Activated CD8-positive, alpha-beta memory T cell treated with anti-CD3 and anti-CD28 coated beads, Interleukin-2, amount 50 U/mL, for 48 hours (primary cell): ENCODE data around the gene MICAL3.
"Not testable (repeated sequence)": the region's sequence is repeated elsewhere in the genome, so short reads cannot be mapped to it uniquely, and the experiment has no call there.

Source experiments
- DNase-seq: peaks from one replicate; pipeline ENCODE4 v3.0.0-alpha.2; 2020

The MICAL3 gene

DNA sequence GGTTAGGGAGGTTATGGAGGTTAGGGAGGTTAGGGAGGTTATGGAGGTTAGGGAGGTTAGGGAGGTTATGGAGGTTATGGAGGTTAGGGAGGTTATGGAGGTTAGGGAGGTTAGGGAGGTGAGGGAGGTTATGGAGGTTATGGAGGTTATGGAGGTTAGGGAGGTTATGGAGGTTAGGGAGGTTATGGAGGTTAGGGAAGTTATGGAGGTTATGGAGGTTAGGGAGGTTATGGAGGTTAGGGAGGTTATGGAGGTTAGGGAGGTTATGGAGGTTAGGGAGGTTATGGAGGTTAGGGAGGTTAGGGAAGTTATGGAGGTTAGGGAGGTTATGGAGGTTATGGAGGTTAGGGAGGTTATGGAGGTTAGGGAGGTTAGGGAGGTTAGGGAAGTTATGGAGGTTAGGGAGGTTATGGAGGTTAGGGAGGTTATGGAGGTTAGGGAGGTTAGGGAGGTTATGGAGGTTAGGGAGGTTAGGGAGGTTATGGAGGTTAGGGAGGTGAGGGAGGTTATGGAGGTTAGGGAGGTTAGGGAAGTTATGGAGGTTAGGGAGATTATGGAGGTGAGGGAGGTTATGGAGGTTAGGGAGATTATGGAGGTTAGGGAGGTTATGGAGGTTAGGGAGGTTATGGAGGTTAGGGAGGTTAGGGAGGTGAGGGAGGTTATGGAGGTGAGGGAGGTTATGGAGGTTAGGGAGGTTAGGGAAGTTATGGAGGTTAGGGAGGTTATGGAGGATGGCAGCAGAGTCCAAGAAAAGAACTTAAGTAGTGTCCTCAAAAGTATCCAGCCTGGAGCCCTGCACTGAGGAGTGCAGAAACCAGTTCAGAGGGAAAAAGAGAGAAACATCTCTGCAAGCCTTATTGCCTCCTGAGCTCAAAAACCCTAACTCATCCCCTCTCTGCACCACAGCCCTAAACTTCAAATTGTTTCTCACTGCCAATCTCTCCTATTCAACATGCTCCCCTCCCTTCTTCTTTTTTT lies 147.2 kb downstream of the MICAL3 start:
- DNase-seq: not testable (repeated sequence)

DNA sequence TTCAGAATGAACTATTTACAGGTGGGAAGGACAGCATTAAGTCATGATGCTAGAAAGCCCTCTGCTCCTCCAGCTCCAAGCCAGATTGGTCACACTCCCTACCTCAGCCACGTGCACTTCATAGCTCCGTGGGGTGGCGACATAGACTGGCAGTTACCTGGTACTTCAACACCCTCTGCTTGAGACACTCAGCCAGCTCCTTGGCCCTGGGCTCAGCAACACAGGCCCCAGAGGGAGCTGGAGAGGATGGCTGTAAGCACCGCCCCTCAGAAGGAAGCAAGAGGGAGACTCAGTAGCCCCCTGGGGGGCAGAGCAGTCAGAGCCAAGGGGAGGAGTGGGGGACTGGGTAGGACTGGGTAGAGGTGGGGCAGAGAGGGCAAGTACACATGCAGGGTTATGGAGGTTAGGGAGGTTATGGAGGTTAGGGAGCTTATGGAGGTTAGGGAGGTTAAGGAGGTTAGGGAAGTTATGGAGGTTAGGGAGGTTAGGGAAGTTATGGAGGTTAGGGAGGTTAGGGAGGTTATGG lies 148.0 kb downstream of the MICAL3 start:
- DNase-seq: no peak

DNA sequence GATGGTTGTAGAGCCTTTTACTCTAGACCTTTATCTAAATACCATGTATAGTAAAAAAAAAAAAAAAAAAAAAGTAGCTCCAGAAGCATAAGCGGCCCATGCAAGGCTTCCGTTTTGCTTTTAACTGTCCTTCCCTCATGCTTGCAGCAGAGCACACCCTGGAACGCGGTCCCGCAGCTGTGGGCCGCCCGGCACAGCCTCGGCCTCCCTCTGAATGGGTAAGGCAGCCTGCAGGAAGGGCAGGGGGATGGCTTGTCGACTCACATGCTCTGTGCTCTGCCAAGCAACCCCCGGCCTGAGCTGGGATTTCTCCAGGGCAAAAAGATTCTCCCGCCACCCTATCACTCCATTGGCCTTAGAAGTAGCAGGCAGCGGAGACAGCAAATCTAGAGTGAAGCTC lies 148.7 kb downstream of the MICAL3 start:
- DNase-seq: no peak

DNA sequence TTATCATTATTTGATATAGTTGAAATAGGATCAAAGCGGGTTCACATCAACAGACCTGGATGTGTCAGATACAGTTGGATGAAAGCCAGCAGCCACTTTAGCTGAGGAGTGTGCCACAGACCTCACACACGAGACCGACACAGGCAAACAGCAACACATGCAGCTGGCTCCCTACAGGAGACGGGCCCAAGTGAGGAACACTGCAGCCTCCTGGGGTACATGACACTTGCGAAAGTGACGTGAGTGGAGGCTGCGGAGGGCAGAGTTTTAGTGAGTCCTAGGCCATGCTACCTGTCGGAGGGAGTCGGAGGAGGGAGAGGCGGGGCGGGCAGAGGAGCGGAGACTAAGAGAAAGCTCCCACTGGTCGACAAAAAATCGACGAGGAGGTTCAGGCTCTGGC lies 149.2 kb downstream of the MICAL3 start:
- DNase-seq: no peak

DNA sequence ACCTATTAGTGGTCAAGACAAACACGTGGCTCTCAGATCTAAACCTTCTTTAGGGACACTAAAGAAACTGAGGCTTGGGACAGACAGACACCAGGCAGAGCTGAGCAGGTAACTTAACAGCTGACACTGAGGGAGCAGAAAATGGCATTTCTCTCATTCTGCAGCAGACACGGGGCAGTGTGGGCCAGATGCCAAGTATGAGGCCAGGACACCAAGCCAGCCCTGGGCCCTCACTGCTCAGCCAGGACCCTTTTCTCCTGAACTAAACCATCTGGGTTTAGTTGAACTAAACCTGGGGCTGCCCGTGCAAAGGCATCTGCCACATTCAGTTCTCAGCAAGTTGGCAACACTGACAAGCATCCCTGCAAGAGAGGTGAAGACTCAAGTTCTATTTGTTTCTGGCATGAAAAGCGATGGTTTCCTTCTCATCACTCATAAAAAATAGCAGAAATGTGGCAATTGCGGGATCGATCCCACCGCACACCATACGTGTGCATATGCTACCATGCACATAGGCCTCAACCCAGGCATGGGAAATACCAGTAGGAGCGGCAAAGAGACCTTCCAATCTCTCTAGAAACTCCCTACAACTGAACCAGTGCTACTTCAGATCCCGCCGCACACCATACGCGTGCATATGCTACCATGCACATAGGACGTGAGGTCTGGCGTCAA lies 150.0 kb downstream of the MICAL3 start:
- no peak for DNase-seq

DNA sequence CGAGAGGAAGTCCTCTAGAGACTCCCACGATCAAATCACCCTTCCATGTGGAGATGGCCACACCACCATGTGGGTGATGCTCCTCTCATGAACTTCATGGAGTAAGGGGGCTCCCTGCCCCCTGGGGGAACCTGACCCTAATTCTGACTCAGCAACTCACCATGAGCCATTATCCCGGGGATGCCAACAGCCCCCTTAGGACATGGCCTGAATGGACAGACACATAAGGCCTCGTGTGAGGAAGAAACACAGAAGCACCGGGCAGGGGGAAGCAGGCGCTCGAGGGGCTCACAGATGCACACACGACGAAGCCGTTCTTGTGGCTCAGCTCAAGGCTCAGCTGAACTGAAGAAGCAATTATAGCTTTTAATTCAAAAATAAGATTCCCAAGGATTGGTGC lies 150.6 kb downstream of the MICAL3 start:
- no peak for DNase-seq

DNA sequence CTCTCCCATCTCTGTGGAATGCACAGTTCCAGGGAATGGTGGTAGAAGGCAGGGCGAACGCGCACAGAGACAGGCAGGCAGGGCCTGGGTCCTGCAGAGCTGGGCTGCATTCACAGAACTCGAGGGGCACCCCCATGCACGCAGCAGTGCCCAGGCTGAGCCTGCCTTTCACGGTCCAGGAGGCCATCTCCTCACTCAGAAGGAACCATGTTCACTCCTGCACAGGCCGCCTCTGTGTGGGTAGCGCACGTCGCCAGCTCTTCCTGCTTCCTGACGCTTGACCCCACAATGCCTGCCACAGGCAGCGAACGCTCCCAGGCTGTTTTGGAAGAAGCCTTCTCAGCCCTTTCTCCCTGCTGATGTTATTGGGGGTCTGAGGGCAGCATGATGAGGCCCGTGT lies 151.2 kb downstream of the MICAL3 start:
- DNase-seq: no peak

DNA sequence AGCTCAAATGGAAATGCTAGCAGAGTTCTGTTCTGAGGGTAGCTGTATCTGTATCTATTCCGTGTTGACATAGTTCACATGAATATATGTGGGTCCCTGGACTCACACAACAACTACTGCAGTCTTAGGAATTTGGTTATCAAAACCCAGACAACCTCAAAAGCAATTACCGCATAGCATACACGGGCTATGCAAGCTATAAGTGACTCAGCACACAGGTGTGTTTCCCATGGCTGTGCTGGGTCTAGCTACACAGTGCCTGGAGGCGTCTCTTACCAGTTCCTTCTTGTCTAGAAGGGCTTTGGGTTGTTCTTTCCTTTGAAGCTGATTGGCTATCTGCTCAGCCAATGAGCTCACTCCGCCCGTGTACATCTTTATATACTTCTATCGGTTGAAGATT lies 151.9 kb downstream of the MICAL3 start:
- no peak for DNase-seq

DNA sequence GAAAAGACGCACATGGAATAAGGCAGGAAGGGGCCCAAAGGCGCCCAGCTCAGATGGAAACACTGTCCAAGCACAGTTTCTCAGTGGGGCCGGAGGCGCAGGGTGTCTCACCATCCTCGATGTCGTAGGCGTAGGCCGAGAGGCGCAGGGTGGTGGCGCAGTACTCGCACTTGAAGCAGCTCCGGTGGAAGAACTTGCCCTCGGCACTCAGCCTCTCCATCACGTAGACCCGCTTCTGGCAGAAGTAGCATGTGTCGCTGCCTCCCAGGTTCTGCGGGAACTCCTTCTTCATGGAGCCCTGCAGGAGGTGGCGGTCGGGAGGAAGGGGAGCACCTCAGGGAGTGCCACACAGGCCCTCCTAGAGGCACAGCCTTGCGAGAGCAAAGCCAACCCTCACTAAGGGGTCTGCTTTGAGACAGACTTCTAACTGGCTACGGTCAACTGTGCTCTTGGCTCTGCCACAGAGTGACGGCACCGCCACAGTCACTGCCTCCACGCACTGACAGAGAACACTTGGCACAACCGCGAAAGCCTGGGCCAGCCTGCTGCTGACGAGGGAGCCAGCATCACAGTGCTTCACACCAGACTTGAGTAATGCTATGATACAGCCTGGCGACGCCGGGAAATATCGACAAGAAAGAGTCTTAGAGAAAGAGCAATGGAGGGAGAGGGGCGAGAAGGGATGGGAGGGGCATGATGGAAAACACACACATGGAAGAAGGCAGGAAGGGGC lies 152.5 kb downstream of the MICAL3 start:
- no peak for DNase-seq

DNA sequence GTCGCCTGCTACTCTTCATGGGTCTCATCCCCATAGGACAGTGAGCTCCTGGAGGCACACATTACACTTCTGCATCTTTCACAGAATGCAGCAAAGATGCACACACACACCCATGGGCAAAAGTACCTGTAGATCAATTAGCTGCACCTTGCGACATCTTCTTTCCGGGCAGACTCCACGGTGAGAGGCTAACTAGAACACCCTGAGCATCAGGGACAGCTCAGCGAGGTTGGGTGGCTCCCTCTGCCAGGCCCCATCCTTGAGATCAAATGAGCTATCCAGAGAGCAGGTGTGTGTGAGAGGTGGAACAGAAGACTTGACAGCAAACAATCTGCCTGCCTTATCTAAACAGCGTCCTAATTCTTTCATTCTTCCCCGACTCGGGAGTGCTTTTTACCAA lies 154.0 kb downstream of the MICAL3 start:
- DNase-seq: no peak

DNA sequence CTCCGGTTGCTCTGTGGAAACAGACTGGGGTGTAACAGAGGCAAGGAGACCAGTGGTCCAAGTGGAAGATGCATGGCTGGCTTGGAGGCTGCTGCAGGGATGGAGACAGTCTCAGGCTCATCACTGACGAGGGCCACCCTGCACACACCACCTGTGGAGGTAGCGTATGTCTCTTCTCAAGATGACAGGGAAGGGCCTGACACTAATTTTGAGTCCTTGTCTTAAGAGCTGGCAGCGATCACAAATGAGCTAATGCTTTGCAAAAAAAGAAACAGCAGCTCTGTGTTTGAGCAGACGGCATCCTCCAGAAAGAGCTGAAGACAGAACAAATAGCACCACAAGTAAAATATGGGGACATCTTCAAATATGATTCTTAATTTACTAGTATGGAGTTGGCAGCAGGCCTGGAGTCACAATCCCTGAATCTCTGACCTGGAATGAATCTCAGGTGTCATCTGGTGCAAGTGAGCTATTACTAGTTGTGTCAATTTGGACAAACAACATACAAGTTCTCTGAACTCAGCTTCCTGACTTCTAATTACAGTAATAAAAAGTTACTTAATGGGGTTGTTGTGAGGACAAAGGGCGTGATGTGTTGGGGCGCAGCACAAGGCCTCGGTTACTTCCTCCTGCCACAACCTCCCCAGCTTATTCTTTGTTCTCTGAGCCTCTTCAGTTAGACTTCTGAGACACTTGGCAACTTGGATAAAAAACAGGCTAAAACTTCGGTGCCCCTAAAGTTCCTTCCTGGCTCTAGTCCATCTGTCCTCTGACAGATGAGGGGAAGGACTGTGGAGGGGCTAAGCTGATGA lies 154.9 kb downstream of the MICAL3 start:
- DNase-seq: no peak

DNA sequence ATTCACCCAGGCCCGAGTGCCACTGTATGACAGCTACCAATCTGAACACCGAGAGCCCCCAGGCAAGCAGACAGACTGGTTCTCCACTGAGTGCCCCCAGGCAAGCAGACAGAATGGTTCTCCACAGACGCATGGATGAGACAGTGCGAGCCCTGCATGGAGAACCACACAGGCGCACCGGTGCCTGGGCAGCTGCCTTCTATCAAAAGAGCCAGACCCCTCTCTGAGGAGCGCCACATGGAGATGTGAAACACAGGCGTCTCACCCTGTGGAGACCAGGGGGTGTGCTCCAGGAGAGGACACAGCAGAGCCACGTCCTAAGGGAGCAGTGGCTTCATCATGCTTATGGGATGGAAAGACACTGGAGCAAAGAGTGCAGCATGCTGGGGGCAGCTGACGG lies 155.6 kb downstream of the MICAL3 start:
- DNase-seq: no peak

DNA sequence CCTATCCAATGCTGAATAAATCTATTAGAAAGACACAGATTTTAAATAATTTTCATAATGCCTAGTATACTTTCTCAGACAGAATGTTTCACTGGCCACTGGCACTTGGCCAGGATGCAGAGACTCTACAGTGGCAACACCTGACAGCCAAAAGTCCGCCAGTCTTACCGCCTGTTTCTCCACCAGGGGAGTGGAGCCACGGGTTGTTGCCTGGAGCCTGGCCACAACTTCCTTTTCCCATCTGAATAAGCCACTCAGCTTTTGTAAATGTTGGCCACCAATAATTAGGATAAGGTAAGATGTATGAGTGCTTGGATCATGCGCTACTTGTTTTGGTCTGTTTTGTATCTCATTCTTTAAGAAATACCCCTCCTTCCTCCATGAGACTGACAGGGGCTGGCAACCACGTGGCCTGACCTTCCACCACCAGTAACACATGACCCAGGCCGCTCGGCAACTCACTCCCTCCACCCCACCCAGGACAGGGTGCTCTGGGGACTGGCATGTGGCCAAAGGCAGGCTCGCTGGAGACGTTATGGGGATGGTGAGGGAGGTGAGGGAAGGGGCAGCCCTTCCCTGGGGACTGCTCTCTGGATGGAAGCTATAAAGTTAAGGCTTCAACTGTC lies 157.1 kb downstream of the MICAL3 start:
- no peak for DNase-seq

DNA sequence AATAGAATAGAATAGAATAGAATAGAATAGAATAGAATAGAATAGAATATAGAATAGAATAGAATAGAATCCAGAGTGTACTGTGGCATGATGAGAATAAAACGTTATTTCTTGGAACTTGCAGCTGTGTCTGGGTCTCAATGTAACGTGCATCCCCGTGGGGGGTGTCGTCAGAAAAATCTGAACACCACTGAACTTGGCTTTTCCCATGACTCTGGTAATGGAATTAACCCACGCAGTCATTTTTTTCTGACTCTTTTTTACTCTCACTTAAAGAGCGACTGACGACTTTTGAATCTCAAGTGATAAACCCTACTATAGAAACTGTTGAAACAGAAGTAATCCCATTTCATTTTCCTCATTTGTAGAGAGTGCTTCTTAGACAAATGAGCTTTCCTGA lies 157.7 kb downstream of the MICAL3 start:
- no peak for DNase-seq

DNA sequence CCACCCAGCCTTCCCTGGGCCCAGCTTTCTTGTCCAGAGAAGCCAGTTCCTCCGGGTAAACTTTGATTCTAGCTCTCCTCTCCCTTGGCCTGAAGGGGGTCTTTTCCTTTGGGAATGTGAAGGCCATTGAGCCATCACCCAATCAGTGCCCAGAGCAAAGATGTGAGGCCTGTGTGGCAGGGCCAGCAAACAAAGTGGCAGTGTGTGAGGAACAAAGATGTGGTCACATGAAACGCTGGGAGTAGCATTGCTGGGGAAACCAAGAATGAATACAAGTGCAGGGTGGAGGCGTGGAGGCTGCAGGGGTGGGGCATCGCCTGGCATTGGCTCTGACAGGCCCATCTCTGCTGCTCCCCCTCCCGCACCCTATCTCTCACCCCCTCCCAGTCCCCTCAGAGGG lies 158.2 kb downstream of the MICAL3 start:
- DNase-seq: no peak

DNA sequence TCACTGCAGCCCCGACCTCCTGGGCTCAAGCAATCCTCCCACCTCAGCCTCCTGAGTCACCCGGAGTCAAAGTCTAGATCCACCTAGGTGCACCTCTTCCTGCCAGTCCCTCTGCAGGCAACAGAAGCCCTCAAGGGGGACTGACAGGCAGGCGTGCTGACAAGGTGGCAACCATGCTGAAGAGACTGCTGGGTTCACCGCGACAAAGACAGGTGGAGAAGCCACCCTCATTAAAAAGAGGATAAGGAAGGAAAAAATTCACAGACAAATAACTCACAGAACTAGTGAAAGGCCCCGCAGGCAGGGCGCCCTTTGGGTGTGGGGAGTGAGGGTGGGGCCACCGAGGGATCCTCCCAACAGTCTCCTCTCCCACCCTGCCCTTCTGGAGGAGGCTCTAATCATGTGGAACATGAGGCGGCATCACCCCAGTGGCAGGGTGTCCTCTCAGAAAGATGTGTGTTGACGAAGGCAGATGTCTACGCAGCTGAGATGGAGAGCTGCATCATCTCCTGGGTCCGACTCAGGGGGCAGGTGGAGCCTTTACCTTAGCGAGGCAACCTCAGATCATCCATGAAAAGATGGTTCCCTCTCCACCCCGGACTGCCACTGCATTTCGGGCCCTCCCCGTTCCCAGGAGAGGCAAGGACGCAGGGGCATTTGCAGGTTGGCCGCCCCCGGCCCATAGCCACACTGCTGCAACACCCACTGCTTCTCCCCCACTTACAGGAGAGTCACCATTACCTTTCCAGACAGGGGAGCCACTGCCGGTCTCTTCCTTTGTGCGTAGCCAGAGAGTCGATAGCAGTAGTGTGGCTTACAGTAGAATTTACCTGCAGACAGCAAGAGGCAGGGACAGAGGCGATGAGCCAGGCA lies 158.9 kb downstream of the MICAL3 start:
- DNase-seq: no peak

DNA sequence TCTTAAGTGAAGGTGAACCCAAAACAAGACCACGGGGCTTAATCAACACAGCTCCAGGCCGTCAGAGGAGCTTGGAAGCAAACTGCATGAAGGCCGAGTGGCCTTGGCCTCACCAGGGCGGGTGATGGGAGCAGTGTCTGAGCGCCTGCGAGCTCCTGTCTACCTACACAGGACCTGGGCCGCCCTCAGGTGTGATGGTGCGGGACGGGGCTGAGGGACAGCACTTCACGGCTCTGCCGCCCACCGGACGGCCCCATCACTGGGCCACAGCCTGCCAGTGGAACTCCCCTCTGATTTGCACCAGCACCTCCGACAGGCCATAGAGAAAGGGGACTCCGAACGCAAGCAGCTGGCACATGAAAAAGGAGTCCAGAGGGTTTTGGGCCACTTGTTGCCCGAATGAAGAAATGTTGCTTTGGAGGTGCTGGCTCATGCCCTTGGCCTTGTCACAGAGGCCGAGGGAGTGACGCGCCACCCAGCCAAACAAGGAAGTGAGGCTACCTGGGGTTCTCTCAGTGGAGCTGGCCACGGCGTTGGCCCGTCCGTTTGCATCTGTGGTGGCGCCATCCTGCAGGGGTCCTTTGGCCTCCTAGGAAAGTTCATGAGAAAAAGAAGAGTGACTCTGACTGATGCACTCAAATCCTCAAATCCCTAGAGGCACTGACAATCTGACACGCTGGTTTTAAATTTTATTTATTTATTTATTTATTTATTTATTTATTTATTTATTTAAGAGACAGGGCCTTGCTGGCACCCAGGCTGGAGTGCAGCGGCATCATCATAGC lies 159.8 kb downstream of the MICAL3 start:
- DNase-seq: no peak

DNA sequence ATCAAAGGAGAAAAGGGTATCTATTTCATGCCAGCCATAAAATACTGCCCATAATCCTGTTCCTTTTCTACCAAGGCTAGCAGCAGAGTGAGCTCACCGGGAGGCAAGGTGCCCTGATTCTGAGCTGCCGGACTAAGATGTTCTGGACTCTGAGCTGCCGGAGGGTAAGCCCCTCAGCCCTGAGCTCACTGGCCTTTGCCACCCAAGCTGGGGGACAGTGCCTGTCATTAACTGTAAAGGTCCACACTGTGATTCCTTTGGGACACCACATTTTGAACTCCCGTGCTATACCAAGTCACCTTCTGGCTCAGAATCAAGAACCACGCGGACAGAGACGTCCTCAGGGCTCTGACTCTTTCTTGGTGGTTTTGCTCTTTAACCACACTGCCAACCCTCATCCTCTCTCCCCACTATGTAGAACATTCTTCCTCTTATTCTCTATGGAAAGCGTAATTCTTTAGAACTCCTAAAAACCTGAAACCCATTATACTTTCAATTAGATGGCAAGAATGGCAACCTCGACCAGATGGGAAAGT lies 161.6 kb downstream of the MICAL3 start:
- DNase-seq: no peak

DNA sequence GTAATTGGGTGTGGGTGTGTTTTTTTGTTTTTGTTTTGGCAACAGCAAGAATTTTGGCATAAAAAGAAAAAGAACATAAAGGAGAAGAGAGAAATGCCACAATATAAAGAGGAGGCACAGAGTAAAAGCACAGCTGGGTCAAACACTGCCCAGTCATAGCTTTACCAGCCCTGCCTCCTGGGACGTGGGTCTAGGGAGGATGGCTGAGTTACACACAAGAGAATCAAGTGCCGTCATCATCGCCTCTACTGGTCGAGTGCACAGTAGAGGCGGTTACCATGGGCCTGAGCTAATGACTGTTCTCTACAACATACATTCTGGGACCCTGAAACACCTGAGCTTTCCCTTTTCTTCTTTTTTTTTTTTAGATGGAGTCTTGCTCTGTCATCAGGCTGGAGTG lies 162.5 kb downstream of the MICAL3 start:
- no peak for DNase-seq
